Endothelial cell (in vitro differentiated cells): ENCODE results near the gene OSR1. TPM values are rescaled to one million over a fixed set of nuclear protein-coding genes. Genes with fewer than 3 reads are reported as not detected.
A peak's percentile ranks its signal among the peaks of the same experiment; 100 is the strongest.
"Not testable (repeated sequence)": the region's sequence is repeated elsewhere in the genome, so short reads cannot be mapped to it uniquely, and the experiment has no call there.

Experiments
- DNase-seq: peaks from one replicate; pipeline ENCODE4 v3.0.0; 2021; ENCODE audit warnings: low spot score
- H3K27ac Mint-ChIP-seq: one replicate; pipeline ENCODE4 v1.8.0; 2021; ENCODE audit warnings: mixed read lengths, inconsistent platforms; ENCODE audit not compliant: unreplicated experiment
- H3K27me3 Mint-ChIP-seq: one replicate; pipeline ENCODE4 v1.8.0; 2021; ENCODE audit warnings: mild to moderate bottlenecking, moderate library complexity, mixed read lengths, inconsistent platforms; ENCODE audit not compliant: unreplicated experiment
- H3K36me3 Mint-ChIP-seq: one replicate; pipeline ENCODE4 v1.8.0; 2021; ENCODE audit warnings: mild to moderate bottlenecking, low read depth, mixed read lengths, inconsistent platforms; ENCODE audit not compliant: unreplicated experiment
- H3K4me1 Mint-ChIP-seq: one replicate; pipeline ENCODE4 v1.8.0; 2021; ENCODE audit warnings: mild to moderate bottlenecking, mixed read lengths, inconsistent platforms; ENCODE audit not compliant: unreplicated experiment
- H3K4me3 Mint-ChIP-seq: one replicate; pipeline ENCODE4 v1.8.0; 2021; ENCODE audit warnings: mild to moderate bottlenecking, mixed read lengths, inconsistent platforms; ENCODE audit not compliant: unreplicated experiment
- H3K9me3 Mint-ChIP-seq: one replicate; pipeline ENCODE4 v1.8.0; 2021; ENCODE audit warnings: mixed read lengths, inconsistent platforms; ENCODE audit not compliant: unreplicated experiment
- CTCF ChIP-seq: fragments of 200-600 bp; sonication (generic); IDR thresholded peaks from one replicate; pipeline ENCODE4 v1.5.0; 2021; ENCODE audit warnings: antibody characterized with exemption; ENCODE audit not compliant: unreplicated experiment
- total RNA-seq: library from RNA; stranded (reverse); fragmentation: NEBNext Ultra II Directional; extraction: Animal tissue kit (Norgen Biotek cat#: 25700); gene quantifications from one replicate; pipeline ENCODE4 v1.2.1, GENCODE V29; 2021; ENCODE audit not compliant: unreplicated experiment

The OSR1 gene
- total RNA-seq, 1 donor from 2014 or later: 0.26 TPM

GRCh38 chr2:19319698-19320097 is 38.7 kb downstream of the OSR1 start:
- no peaks in the 10 kb centered on the region for H3K27me3 Mint-ChIP-seq
- no peak for DNase-seq
- TF ChIP-seq CTCF: no peak
- no peaks in the 10 kb centered on the region for H3K36me3 Mint-ChIP-seq
- no peaks in the 10 kb centered on the region for H3K9me3 Mint-ChIP-seq
- H3K27ac Mint-ChIP-seq: no peak overlapping the region
- no peak overlapping the region for H3K4me3 Mint-ChIP-seq
- peaks cover 3% of the 10 kb centered on the region for H3K4me1 Mint-ChIP-seq

- no peak for TF ChIP-seq CTCF
- no peak for DNase-seq
- no peaks in the 10 kb centered on the region for H3K9me3 Mint-ChIP-seq
- no peak overlapping the region for H3K27ac Mint-ChIP-seq
- no peaks in the 10 kb centered on the region for H3K36me3 Mint-ChIP-seq
- peaks cover 3% of the 10 kb centered on the region for H3K4me1 Mint-ChIP-seq
- H3K27me3 Mint-ChIP-seq: no peaks in the 10 kb centered on the region
- H3K4me3 Mint-ChIP-seq: no peak overlapping the region
Observed at GRCh38 chr2:19319064-19319463, 39.4 kb downstream of the OSR1 start.

GRCh38 chr2:19313553-19313952 is 44.9 kb downstream of the OSR1 start:
- no peaks in the 10 kb centered on the region for H3K36me3 Mint-ChIP-seq
- no peak overlapping the region for H3K4me3 Mint-ChIP-seq
- H3K4me1 Mint-ChIP-seq: no peaks in the 10 kb centered on the region
- DNase-seq: no peak
- no peak overlapping the region for H3K27ac Mint-ChIP-seq
- TF ChIP-seq CTCF: no peak
- H3K9me3 Mint-ChIP-seq: no peaks in the 10 kb centered on the region
- H3K27me3 Mint-ChIP-seq: peaks cover 4% of the 10 kb centered on the region

- H3K4me3 Mint-ChIP-seq: no peak overlapping the region
- TF ChIP-seq CTCF: peak; percentile 41
- no peaks in the 10 kb centered on the region for H3K9me3 Mint-ChIP-seq
- no peaks in the 10 kb centered on the region for H3K4me1 Mint-ChIP-seq
- peak; percentile 22 for DNase-seq
- H3K27me3 Mint-ChIP-seq: peaks cover 4% of the 10 kb centered on the region
- H3K36me3 Mint-ChIP-seq: no peaks in the 10 kb centered on the region
- H3K27ac Mint-ChIP-seq: no peak overlapping the region
Observed at GRCh38 chr2:19312949-19313348, 45.5 kb downstream of the OSR1 start.

GRCh38 chr2:19306065-19306464 is 52.4 kb downstream of the OSR1 start:
- DNase-seq, H3K36me3 Mint-ChIP-seq, H3K27ac Mint-ChIP-seq, H3K9me3 Mint-ChIP-seq, H3K4me3 Mint-ChIP-seq, H3K4me1 Mint-ChIP-seq, H3K27me3 Mint-ChIP-seq: not testable (repeated sequence)

GRCh38 chr2:19305400-19306055 is 52.9 kb downstream of the OSR1 start:
- H3K27me3 Mint-ChIP-seq, H3K9me3 Mint-ChIP-seq, DNase-seq, H3K36me3 Mint-ChIP-seq, H3K4me1 Mint-ChIP-seq, H3K27ac Mint-ChIP-seq, H3K4me3 Mint-ChIP-seq: not testable (repeated sequence)
